Omental fat pad (tissue), 4 donors: ENCODE results near the gene PYGO2. TPM values are rescaled to one million over a fixed set of nuclear protein-coding genes. Genes with fewer than 3 reads are reported as not detected.
"Not testable (repeated sequence)": the region's sequence is repeated elsewhere in the genome, so short reads cannot be mapped to it uniquely, and the experiment has no call there.

Experiments used
- ATAC-seq: fragments of 150-250 bp; one replicate; pipeline ENCODE4 v1.9.1; 2016; ENCODE audit warnings: mild to moderate bottlenecking, moderate library complexity; ENCODE audit not compliant: low FRiP score
- DNase-seq: peaks from one replicate; pipeline ENCODE4 v3.0.0-alpha.2; 2019; ENCODE audit warnings: low spot score
- CTCF ChIP-seq, 3 donors: fragments of 450-650 bp; IDR thresholded peaks; one replicate each; pipeline ENCODE4 v1.5.1; 2016 to 2017; ENCODE audit warnings: antibody characterized with exemption in 3 of 3, mild to moderate bottlenecking in 3 of 3, moderate library complexity in 2 of 3
- small RNA-seq: library from RNA; depleted of rRNA; stranded (forward); fragments of <200 nt; gene quantifications from one replicate; pipeline ENCODE3, GENCODE V24; 2016
- total RNA-seq, 4 donors: library from RNA; depleted of rRNA; stranded (reverse); fragments of >200 nt; gene quantifications; one replicate each; pipeline ENCODE4 v1.1.0, GENCODE V29; 2016

PYGO2 gene
- total RNA-seq, 4 donors from 2014 or later = 10.2 to 21.2 (median 15.9) TPM

- DNase-seq (no peak), ATAC-seq (no peak)
- no peak for TF ChIP-seq CTCF (IDR thresholded peaks at IDR 0.05)
These were observed 49.7 kb downstream of the PYGO2 start for GRCh38 chr1:154911691-154912550.

GRCh38 chr1:154910851-154911250, 50.7 kb downstream of the PYGO2 start:
- no peak for DNase-seq
- no peak for ATAC-seq
- no peak for TF ChIP-seq CTCF (IDR thresholded peaks at IDR 0.05)

- DNase-seq = no peak
These were observed 52.6 kb downstream of the PYGO2 start for GRCh38 chr1:154908937-154909336.

GRCh38 chr1:154908129-154908528, 53.5 kb downstream of the PYGO2 start:
- DNase-seq, ATAC-seq: not testable (repeated sequence)

More at GRCh38 chr1:154908937-154909336, 52.6 kb downstream of the PYGO2 start:
- no peak for TF ChIP-seq CTCF (IDR thresholded peaks at IDR 0.05)
- ATAC-seq = no peak

Small RNA genes within 50 kb of the gene (small RNA-seq; reads per million reads assigned to genes)
- not detected for gene MIR4258
- gene RF00017 = not detected

Other genes starting within 250 kb of the PYGO2 start
- 1 to 10 TPM in 2 of 4 donors, under 1 TPM in 2; 0.24 to 2.4 (median 0.95) TPM for gene KCNN3, start 91.5 kb downstream of the PYGO2 start, total RNA-seq
- gene PMVK, start 25.1 kb downstream of the PYGO2 start, total RNA-seq = 10 to 100 TPM in 2 of 4 donors, 1 to 10 TPM in 2; 7.4 to 16.2 (median 12.1) TPM
- gene PBXIP1, start 5.7 kb downstream of the PYGO2 start, total RNA-seq = 10 to 100 TPM; 65.0 to 93.7 (median 82.0) TPM
- gene SHC1, start 9.0 kb upstream of the PYGO2 start, total RNA-seq = 100 to 1,000 TPM; 152 to 265 (median 171) TPM
- 10 to 100 TPM; 34.0 to 72.8 (median 43.2) TPM for gene CKS1B, start 12.9 kb upstream of the PYGO2 start, total RNA-seq
- gene FLAD1, start 21.6 kb upstream of the PYGO2 start, total RNA-seq = 10 to 100 TPM; 26.8 to 43.8 (median 30.9) TPM
- not detected for gene LENEP, start 31.8 kb upstream of the PYGO2 start, total RNA-seq
- gene ZBTB7B, start 41.0 kb upstream of the PYGO2 start, total RNA-seq = 10 to 100 TPM; 38.6 to 66.4 (median 49.2) TPM
- under 1 TPM in 3 of 4 donors, not detected in 1; 0.36 to 0.79 (median 0.38) TPM for gene DCST2, start 72.0 kb upstream of the PYGO2 start, total RNA-seq
- not detected for gene DCST1, start 72.0 kb upstream of the PYGO2 start, total RNA-seq
- 100 to 1,000 TPM; 116 to 262 (median 157) TPM for gene ADAM15, start 89.5 kb upstream of the PYGO2 start, total RNA-seq
- gene EFNA4, start 102.0 kb upstream of the PYGO2 start, total RNA-seq = 1 to 10 TPM; 1.7 to 5.0 (median 4.4) TPM
- gene EFNA3, start 117.1 kb upstream of the PYGO2 start, total RNA-seq = 1 to 10 TPM in 2 of 4 donors, under 1 TPM in 1, not detected in 1; 0.84 to 1.8 (median 1.6) TPM
- 10 to 100 TPM; 29.2 to 61.7 (median 56.7) TPM for gene EFNA1, start 166.1 kb upstream of the PYGO2 start, total RNA-seq
- 10 to 100 TPM; 26.8 to 40.6 (median 27.5) TPM for gene SLC50A1, start 174.1 kb upstream of the PYGO2 start, total RNA-seq
- 10 to 100 TPM; 32.5 to 70.8 (median 58.5) TPM for gene DPM3, start 178.7 kb upstream of the PYGO2 start, total RNA-seq
- gene KRTCAP2, start 211.5 kb upstream of the PYGO2 start, total RNA-seq = 100 to 1,000 TPM in 2 of 4 donors, 10 to 100 TPM in 2; 77.9 to 171 (median 99.7) TPM
- gene TRIM46, start 212.1 kb upstream of the PYGO2 start, total RNA-seq = 1 to 10 TPM in 3 of 4 donors, under 1 TPM in 1; 0.36 to 1.4 (median 1.1) TPM
- gene THBS3, start 246.1 kb upstream of the PYGO2 start, total RNA-seq = 10 to 100 TPM; 11.3 to 32.2 (median 25.0) TPM
- gene MTX1, start 246.9 kb upstream of the PYGO2 start, total RNA-seq = 10 to 100 TPM; 38.3 to 52.0 (median 40.8) TPM